Kidney (tissue), 14 donors: Measurements from ENCODE around the gene FAM229A. TPM values are rescaled to one million over a fixed set of nuclear protein-coding genes. Genes with fewer than 3 reads are reported as not detected.

Experiments
- DNase-seq, 5 donors: peaks; one replicate each; pipeline ENCODE4 v3.0.0-alpha.2; 2013 to 2020
- FAIRE-seq: peaks from 2 replicates; lab custom pipeline; 2012; peaks lifted over from hg19 to GRCh38; lab: Jason Lieb, UNC
- H3K27ac ChIP-seq, 2 donors: one replicate each; pipeline ENCODE4 v1.7.0; 2013; ENCODE audit warnings: low read depth in 2 of 2, low read length in 2 of 2, inconsistent platforms in 1 of 2
- H3K27me3 ChIP-seq: one replicate; pipeline ENCODE4 v1.7.1; 2013; ENCODE audit warnings: low read length, inconsistent platforms; ENCODE audit not compliant: control insufficient read depth, insufficient read depth
- H3K36me3 ChIP-seq, 3 donors: one replicate each; pipeline versions ENCODE4 v1.7.0 to v1.7.1; 2013; ENCODE audit warnings: low read length in 3 of 3, control low read depth in 1 of 3, inconsistent platforms in 1 of 3; ENCODE audit not compliant: insufficient read depth in 3 of 3, control insufficient read depth in 2 of 3
- H3K4me1 ChIP-seq, 3 donors: one replicate each; pipeline versions ENCODE4 v1.7.0 to v1.7.1; 2013; ENCODE audit warnings: low read length in 3 of 3, inconsistent platforms in 1 of 3, low read depth in 1 of 3; ENCODE audit not compliant: control insufficient read depth in 2 of 3, insufficient read depth in 2 of 3
- H3K4me3 ChIP-seq, 3 donors: one replicate each; pipeline versions ENCODE4 v1.7.0 to v1.8.1; 2013; ENCODE audit warnings: low read length in 3 of 3, control low read depth in 1 of 3, inconsistent platforms in 1 of 3
- H3K9ac ChIP-seq, 3 donors: one replicate each; pipeline versions ENCODE4 v1.7.0 to v1.7.1; 2013; ENCODE audit warnings: low read length in 3 of 3, control low read depth in 1 of 3, inconsistent platforms in 1 of 3
- H3K9me3 ChIP-seq, 3 donors: one replicate each; pipeline versions ENCODE4 v1.7.0 to v1.7.1; 2013; ENCODE audit warnings: low read length in 3 of 3, control low read depth in 1 of 3, inconsistent platforms in 1 of 3; ENCODE audit not compliant: control insufficient read depth in 2 of 3, insufficient read depth in 1 of 3
- intact Hi-C: fragments of 100-400 bp; cut with DNase I; formaldehyde crosslinking; loops from one replicate; pipeline ENCODE4 v1.11.1; 2022
- polyA plus RNA-seq: library from polyadenylated mRNA; stranded (reverse); fragments of 350-450 nt; fragmentation: Illumina TruSeq; extraction: RNeasy Lipid Tissue Mini Kit (QIAGEN cat#74804); gene quantifications from one replicate; pipeline ENCODE4 v1.2.3, GENCODE V29; 2014; ENCODE audit warnings: low read depth, low replicate concordance; ENCODE audit not compliant: insufficient read depth
- total RNA-seq: library from RNA; stranded (reverse); fragmentation: NEBNext Ultra II Directional; extraction: Animal tissue kit (Norgen Biotek cat#: 25700); gene quantifications from one replicate; pipeline ENCODE4 v1.2.1, GENCODE V29; 2021
- TF ChIP-seq, protein P1 (sequence below): IDR thresholded peaks from 3 replicates; pipeline ENCODE4 v1.5.1; 2012; ENCODE audit warnings: mild to moderate bottlenecking, moderate library complexity, borderline replicate concordance; ENCODE audit not compliant: insufficient read depth; ENCODE audit errors: extremely low read depth
- donor health status: control.
- donor health status: control.
- donor health status: control.
- donor health status: control.
- donor health status: control.
- donor health status: DM: yes; HTN: yes; CAD: no.
- donor health status: Normal renal cell carcinoma (clear cell type).

FAM229A gene
- total and polyA plus RNA-seq, 2 donors from 2014 or later: 6.4 to 9.7 TPM

DNA sequence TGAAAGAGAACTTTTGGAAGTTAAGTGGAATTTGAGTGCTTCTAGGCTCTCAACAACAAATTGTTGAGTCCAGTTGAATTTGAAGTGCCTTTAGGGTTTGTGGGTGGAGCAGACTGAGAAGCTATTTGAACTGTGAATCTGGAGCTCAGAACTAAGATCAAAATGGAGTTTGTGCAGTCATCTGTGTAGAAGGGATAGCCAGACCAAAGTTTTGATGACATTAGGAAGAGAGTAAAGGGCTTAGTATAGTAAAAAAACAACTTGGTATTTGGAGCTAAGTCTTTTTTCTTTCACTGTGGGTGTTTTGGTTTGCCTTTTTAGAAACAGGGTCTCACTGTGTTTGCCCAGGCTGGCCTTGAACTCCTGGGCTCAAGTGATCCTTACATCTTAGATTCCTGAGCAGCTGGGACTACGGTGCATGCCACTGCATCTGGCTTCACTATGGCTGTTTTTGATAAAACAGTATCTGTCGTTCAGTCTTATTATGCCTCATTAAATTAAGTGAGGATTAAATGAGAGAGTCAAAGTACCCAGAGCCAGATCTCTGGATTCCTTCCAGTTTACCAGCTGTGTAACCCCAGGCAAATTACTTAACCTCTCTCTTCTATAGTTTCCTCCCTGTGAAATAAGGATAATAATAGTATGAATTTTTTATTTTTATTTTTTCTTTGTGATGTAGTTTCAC is 50.4 kb downstream of the FAM229A start:
- DNase-seq: peak in 1 of 5 donors; percentile 19
- intact Hi-C loops: no loop called here
- FAIRE-seq: no peak
- no peak overlapping the region for H3K9ac ChIP-seq
- H3K27me3 ChIP-seq: no peaks in the 10 kb centered on the region
- H3K36me3 ChIP-seq: peaks cover 0 to 4% (median 3%) of the 10 kb centered on the region in 3 donors
- no peaks in the 10 kb centered on the region for H3K9me3 ChIP-seq
- H3K4me1 ChIP-seq: no peaks in the 10 kb centered on the region
- TF ChIP-seq, protein P1, sequence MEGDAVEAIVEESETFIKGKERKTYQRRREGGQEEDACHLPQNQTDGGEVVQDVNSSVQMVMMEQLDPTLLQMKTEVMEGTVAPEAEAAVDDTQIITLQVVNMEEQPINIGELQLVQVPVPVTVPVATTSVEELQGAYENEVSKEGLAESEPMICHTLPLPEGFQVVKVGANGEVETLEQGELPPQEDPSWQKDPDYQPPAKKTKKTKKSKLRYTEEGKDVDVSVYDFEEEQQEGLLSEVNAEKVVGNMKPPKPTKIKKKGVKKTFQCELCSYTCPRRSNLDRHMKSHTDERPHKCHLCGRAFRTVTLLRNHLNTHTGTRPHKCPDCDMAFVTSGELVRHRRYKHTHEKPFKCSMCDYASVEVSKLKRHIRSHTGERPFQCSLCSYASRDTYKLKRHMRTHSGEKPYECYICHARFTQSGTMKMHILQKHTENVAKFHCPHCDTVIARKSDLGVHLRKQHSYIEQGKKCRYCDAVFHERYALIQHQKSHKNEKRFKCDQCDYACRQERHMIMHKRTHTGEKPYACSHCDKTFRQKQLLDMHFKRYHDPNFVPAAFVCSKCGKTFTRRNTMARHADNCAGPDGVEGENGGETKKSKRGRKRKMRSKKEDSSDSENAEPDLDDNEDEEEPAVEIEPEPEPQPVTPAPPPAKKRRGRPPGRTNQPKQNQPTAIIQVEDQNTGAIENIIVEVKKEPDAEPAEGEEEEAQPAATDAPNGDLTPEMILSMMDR: no peak
- no peak overlapping the region for H3K27ac ChIP-seq
- H3K4me3 ChIP-seq: no peak overlapping the region

Other genes with a start within 250 kb of the FAM229A start
- gene TXLNA, start 182.8 kb downstream of the FAM229A start, total RNA-seq: 58.6 TPM
- gene TXLNA, start 182.8 kb downstream of the FAM229A start, polyA plus RNA-seq: 19.9 TPM
- gene CCDC28B, start 161.9 kb downstream of the FAM229A start, total RNA-seq: 4.0 TPM
- 25.4 TPM for gene CCDC28B, start 161.9 kb downstream of the FAM229A start, polyA plus RNA-seq
- 3.5 TPM for gene IQCC, start 156.8 kb downstream of the FAM229A start, total RNA-seq
- gene IQCC, start 156.8 kb downstream of the FAM229A start, polyA plus RNA-seq: 3.4 TPM
- gene DCDC2B, start 153.4 kb downstream of the FAM229A start, total RNA-seq: not detected
- not detected for gene DCDC2B, start 153.4 kb downstream of the FAM229A start, polyA plus RNA-seq
- 39.4 TPM for gene TMEM234, start 140.1 kb downstream of the FAM229A start, total RNA-seq
- 20.5 TPM for gene TMEM234, start 140.1 kb downstream of the FAM229A start, polyA plus RNA-seq
- 132 TPM for gene EIF3I, start 140.1 kb downstream of the FAM229A start, total RNA-seq
- gene EIF3I, start 140.1 kb downstream of the FAM229A start, polyA plus RNA-seq: 178 TPM
- gene FAM167B, start 115.3 kb downstream of the FAM229A start, total RNA-seq: 19.6 TPM
- gene FAM167B, start 115.3 kb downstream of the FAM229A start, polyA plus RNA-seq: 84.8 TPM
- 10.3 TPM for gene LCK, start 111.2 kb downstream of the FAM229A start, total RNA-seq
- gene LCK, start 111.2 kb downstream of the FAM229A start, polyA plus RNA-seq: 0.99 TPM
- gene HDAC1, start 70.4 kb downstream of the FAM229A start, total RNA-seq: 89.7 TPM
- gene HDAC1, start 70.4 kb downstream of the FAM229A start, polyA plus RNA-seq: 68.8 TPM
- 58.6 TPM for gene MARCKSL1, start 26.3 kb downstream of the FAM229A start, total RNA-seq
- 29.8 TPM for gene MARCKSL1, start 26.3 kb downstream of the FAM229A start, polyA plus RNA-seq
- gene TSSK3, start 54 bp upstream of the FAM229A start, total RNA-seq: 4.3 TPM
- gene TSSK3, start 54 bp upstream of the FAM229A start, polyA plus RNA-seq: not detected
- gene BSDC1, start 32.0 kb upstream of the FAM229A start, total RNA-seq: 61.7 TPM
- gene BSDC1, start 32.0 kb upstream of the FAM229A start, polyA plus RNA-seq: 40.2 TPM
- gene ZBTB8B, start 102.6 kb upstream of the FAM229A start, total RNA-seq: 0.03 TPM
- 0.06 TPM for gene ZBTB8B, start 102.6 kb upstream of the FAM229A start, polyA plus RNA-seq
- 10.4 TPM for gene ZBTB8A, start 176.9 kb upstream of the FAM229A start, total RNA-seq
- gene ZBTB8A, start 176.9 kb upstream of the FAM229A start, polyA plus RNA-seq: 1.8 TPM